ENCODE data around the gene DEFB121.

- TF ChIP-seq EZH2phosphoT487 (IDR thresholded peaks at IDR 0.05; ENCODE audit: low read depth, severe bottlenecking, unreplicated experiment) (no peak), CTCF (IDR thresholded peaks at IDR 0.05; ENCODE audit: poor library complexity) (no peak)
These were observed 9.6 kb upstream of the DEFB121 start for GRCh38 chr20:31415653-31416052.
